Measurements from ENCODE around the gene GALNT7. TPM values are rescaled to one million over a fixed set of nuclear protein-coding genes. Genes with fewer than 3 reads are reported as not detected.
A peak's percentile ranks its signal among the peaks of the same experiment; 100 is the strongest.

Gene GALNT7
- total RNA-seq, 2 experiments from 2014 or later: 8.5 to 11.1 TPM

DNA sequence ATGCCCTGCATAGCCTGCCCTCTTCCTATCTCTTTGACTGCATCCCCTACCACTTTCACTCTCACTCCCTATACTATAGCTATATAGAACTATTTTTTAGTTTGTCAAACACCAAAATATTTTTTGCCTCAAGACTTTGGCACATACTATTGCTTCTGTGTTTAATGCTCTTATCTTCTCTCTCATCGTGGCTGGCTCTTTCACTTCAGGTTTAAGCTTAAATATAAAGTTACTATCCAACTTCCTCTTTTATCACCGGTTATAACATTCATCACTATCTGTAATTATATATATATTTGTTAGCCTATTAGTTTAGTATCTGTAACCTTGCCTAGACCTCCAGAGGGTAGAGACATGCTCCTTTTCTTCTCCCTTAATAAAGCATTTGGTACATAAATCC lies 177.0 kb downstream of the GALNT7 start:
- no peaks in the 10 kb centered on the region for H3K9me3 Mint-ChIP-seq
- CTCF ChIA-PET: interaction anchor here (0.6 to 1.3 kb wide), 2 partner anchors 22 to 106 kb away, joined by 3 to 4 read pairs; no protein-coding TSS in a partner anchor
- intact Hi-C loops (cut with micrococcal nuclease): no loop called here
- no peaks in the 10 kb centered on the region for H3K4me1 Mint-ChIP-seq (ENCODE audit: low read depth)
- DNase-seq: no peak
- peaks cover 16% of the 10 kb centered on the region for H3K27me3 Mint-ChIP-seq (ENCODE audit: low read depth)
- H3K27ac Mint-ChIP-seq: no peak overlapping the region
- no peaks in the 10 kb centered on the region for H3K36me3 Mint-ChIP-seq (ENCODE audit: low read depth)
- H3K4me3 Mint-ChIP-seq: no peak overlapping the region

DNA sequence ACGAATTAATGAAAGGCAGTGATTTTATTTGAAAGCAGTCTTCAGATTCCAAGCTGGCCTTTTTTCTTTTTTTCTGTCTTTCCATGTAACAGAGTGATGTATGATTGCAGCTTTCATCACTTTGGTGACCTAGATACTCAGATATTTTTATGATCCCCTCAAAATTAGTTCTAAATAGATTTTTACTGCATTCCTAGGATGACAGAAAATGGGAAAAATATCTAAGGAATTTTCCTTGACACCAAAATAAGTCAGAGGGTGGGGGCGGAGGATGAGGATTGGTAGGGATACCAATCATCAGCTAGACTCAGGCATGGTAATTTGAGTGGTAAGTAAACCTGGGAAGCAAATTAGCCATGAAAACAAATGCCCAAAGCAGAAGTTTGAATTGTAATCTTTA lies 177.5 kb downstream of the GALNT7 start:
- CTCF ChIA-PET: interaction anchor here (1.3 kb wide), 1 partner anchor 22 kb away, joined by 4 read pairs; no protein-coding TSS in a partner anchor
- Mint-ChIP-seq H3K4me3 (no peak overlapping the region), H3K27ac (no peak overlapping the region), H3K27me3 (ENCODE audit: low read depth) (peaks cover 13% of the 10 kb centered on the region), H3K4me1 (ENCODE audit: low read depth) (no peaks in the 10 kb centered on the region), H3K9me3 (no peaks in the 10 kb centered on the region), H3K36me3 (ENCODE audit: low read depth) (no peaks in the 10 kb centered on the region)
- intact Hi-C loops (cut with micrococcal nuclease): no loop called here
- no peak for DNase-seq

DNA sequence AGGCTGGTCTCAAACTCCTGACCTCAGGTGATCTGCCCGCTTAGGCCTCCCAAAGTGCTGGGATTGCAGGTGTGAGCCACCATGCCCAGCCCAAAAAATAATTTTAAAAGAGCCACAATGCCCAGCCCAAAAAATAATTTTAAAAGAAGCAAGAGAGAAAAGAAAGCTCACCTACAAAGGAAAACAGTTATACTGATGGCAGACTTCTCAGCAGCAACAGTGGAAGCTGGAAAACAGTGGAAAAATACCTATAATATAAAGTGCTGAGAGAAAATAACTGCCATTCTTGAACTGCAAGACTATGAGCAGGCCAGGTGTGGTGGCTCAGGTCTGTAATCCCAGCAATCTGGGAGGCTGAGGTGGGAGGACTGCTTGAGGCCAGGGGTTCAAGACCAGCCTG lies 178.9 kb downstream of the GALNT7 start:
- H3K36me3 Mint-ChIP-seq (ENCODE audit: low read depth): no peaks in the 10 kb centered on the region
- CTCF ChIA-PET: interaction anchor here (0.9 kb wide), 1 partner anchor 46 kb away, joined by 4 read pairs; no protein-coding TSS in a partner anchor
- no peaks in the 10 kb centered on the region for H3K4me1 Mint-ChIP-seq (ENCODE audit: low read depth)
- H3K4me3 Mint-ChIP-seq: no peak overlapping the region
- H3K9me3 Mint-ChIP-seq: no peaks in the 10 kb centered on the region
- H3K27me3 Mint-ChIP-seq (ENCODE audit: low read depth): peaks cover 8% of the 10 kb centered on the region
- no peak overlapping the region for H3K27ac Mint-ChIP-seq
- intact Hi-C loops (cut with micrococcal nuclease): no loop called here
- DNase-seq: no peak

DNA sequence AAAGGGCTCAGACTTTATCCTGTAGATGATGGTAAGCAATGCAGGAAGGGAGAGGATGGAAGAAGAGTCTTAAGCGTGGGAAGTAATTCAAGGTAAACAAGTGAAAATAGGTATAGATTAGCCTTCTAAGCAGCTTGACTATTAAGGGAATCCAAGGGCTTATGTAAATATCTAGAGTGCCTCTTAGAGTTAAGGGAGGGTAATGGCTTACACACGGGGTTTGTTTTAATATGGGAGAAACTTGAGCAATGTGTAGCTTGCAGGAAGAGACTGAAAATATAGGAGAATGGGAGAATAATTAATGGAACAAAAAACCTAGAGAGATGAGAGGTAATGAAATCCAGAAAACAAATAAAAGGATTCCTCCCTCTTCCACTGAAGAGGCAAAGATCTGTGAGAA lies 189.3 kb downstream of the GALNT7 start:
- intact Hi-C loops (cut with micrococcal nuclease): no loop called here
- H3K4me3 Mint-ChIP-seq: no peak overlapping the region
- H3K36me3 Mint-ChIP-seq (ENCODE audit: low read depth): no peaks in the 10 kb centered on the region
- CTCF ChIA-PET: no interaction called here
- H3K4me1 Mint-ChIP-seq (ENCODE audit: low read depth): no peaks in the 10 kb centered on the region
- H3K27ac Mint-ChIP-seq: no peak overlapping the region
- no peak for DNase-seq
- peaks cover 8% of the 10 kb centered on the region for H3K27me3 Mint-ChIP-seq (ENCODE audit: low read depth)
- H3K9me3 Mint-ChIP-seq: no peaks in the 10 kb centered on the region

DNA sequence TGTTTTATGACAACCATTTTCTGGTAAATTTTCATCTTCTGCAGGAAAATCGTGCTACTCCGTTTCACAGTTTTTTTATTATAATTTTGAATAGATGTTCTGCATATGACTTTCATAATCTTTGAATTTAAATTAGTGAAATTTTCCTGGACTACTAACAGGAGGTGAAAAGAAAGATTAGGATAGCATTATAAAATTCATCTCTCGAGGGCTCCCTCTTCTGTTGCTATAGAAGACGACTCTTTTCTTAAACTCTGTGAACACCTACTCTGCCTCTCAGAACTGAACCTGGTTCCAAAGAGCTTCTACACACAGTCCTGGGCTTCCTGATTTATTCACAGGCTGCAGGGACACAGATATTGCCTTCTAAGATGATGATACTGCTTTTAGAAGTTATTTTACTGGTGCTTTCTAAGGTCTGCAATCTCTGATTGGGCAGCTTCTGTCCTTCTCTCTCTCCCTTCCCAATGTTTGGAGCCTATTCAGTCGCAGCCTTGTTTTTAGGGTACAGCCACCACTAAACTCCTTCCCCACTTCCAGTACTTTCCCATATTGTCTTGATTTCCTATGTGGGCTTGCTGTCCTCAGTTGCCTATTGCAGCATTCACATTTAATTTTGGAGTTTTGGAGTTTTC lies 192.1 kb downstream of the GALNT7 start:
- Mint-ChIP-seq H3K9me3 (no peaks in the 10 kb centered on the region), H3K27me3 (ENCODE audit: low read depth) (peaks cover 8% of the 10 kb centered on the region), H3K27ac (no peak overlapping the region), H3K36me3 (ENCODE audit: low read depth) (no peaks in the 10 kb centered on the region), H3K4me1 (ENCODE audit: low read depth) (peaks cover 5% of the 10 kb centered on the region), H3K4me3 (no peak overlapping the region)
- no peak for DNase-seq
- CTCF ChIA-PET: interaction anchor here (0.6 to 1.1 kb wide), 4 partner anchors 17 to 27 kb away, joined by 3 read pairs; partner anchors contain the start of gene HMGB2
- intact Hi-C loops (cut with micrococcal nuclease): loop anchor here (1.0 kb wide), 1 partner anchor 72 kb away; no protein-coding TSS in a partner anchor

DNA sequence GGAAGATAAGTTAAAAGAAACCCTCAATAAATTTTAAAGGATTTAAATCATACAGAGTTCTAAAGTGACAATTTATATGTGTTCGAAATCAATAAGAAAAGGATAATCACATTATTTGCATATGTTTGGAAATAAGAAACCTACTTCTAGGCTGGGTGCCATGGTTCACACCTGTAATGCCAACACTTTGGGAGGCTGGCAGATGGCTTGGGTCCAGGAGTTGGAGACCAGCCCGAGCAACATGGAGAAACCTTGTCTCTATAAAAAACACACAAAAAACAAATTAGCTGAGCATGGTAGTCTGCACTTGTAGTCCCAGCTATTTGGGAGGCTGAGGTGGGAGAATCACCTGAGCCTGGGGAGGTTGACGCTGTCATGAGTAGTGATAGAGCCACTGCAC lies 194.1 kb downstream of the GALNT7 start:
- intact Hi-C loops (cut with micrococcal nuclease): no loop called here
- no peaks in the 10 kb centered on the region for H3K9me3 Mint-ChIP-seq

GRCh38 chr4:173365359-173365996 lies 196.9 kb downstream of the GALNT7 start:
- no peaks in the 10 kb centered on the region for H3K9me3 Mint-ChIP-seq
- DNase-seq: no peak
- H3K4me3 Mint-ChIP-seq: no peak overlapping the region
- peaks cover 18% of the 10 kb centered on the region for H3K4me1 Mint-ChIP-seq (ENCODE audit: low read depth)
- CTCF ChIA-PET: interaction anchor here (0.7 to 1.7 kb wide), 2 partner anchors 35 to 46 kb away, joined by 3 to 5 read pairs; no protein-coding TSS in a partner anchor
- H3K27ac Mint-ChIP-seq: no peak overlapping the region
- no peaks in the 10 kb centered on the region for H3K36me3 Mint-ChIP-seq (ENCODE audit: low read depth)
- peaks cover 2% of the 10 kb centered on the region for H3K27me3 Mint-ChIP-seq (ENCODE audit: low read depth)
- intact Hi-C loops (cut with micrococcal nuclease): no loop called here

More for the DNA sequence above, 194.1 kb downstream of the GALNT7 start:
- peaks cover 8% of the 10 kb centered on the region for H3K27me3 Mint-ChIP-seq (ENCODE audit: low read depth)
- no peak overlapping the region for H3K4me3 Mint-ChIP-seq
- peaks cover 12% of the 10 kb centered on the region for H3K4me1 Mint-ChIP-seq (ENCODE audit: low read depth)
- no peak for DNase-seq
- no peak overlapping the region for H3K27ac Mint-ChIP-seq
- CTCF ChIA-PET: no interaction called here
- no peaks in the 10 kb centered on the region for H3K36me3 Mint-ChIP-seq (ENCODE audit: low read depth)

DNA sequence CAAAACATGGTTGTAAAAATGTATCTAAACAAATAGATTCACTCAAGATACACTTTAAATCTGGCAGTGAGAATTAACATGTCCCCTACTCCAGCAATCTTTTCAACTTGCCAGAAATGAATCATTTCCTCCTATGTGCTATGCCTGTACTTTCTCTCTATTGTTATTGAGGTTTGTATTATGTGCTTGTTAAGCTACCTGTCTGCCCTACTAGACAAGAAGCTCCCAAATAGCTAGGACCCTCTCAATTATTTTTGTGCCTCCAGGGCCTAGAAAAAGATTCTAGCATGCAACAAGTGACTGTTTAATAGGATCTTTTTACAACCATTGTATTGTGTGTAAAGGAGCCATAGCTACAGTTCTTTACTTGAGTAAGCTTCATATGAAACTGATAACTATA lies 198.7 kb downstream of the GALNT7 start:
- Mint-ChIP-seq H3K27ac (no peak overlapping the region), H3K9me3 (no peaks in the 10 kb centered on the region), H3K4me3 (no peak overlapping the region), H3K36me3 (ENCODE audit: low read depth) (no peaks in the 10 kb centered on the region), H3K4me1 (ENCODE audit: low read depth) (peaks cover 18% of the 10 kb centered on the region), H3K27me3 (ENCODE audit: low read depth) (peaks cover 9% of the 10 kb centered on the region)
- intact Hi-C loops (cut with micrococcal nuclease): no loop called here
- no peak for DNase-seq
- CTCF ChIA-PET: interaction anchor here (0.8 to 1.2 kb wide), 4 partner anchors 30 to 103 kb away, joined by 3 to 6 read pairs (median 3); no protein-coding TSS in a partner anchor

GRCh38 chr4:173367946-173368345 lies 199.3 kb downstream of the GALNT7 start:
- Mint-ChIP-seq H3K9me3 (no peaks in the 10 kb centered on the region), H3K36me3 (ENCODE audit: low read depth) (no peaks in the 10 kb centered on the region), H3K4me3 (no peak overlapping the region), H3K4me1 (ENCODE audit: low read depth) (peaks cover 19% of the 10 kb centered on the region), H3K27ac (no peak overlapping the region), H3K27me3 (ENCODE audit: low read depth) (peaks cover 14% of the 10 kb centered on the region)
- DNase-seq: no peak
- CTCF ChIA-PET: interaction anchor here (0.9 to 1.2 kb wide), 3 partner anchors 22 to 67 kb away, joined by 3 to 6 read pairs (median 4); no protein-coding TSS in a partner anchor
- intact Hi-C loops (cut with micrococcal nuclease): no loop called here

GRCh38 chr4:173370130-173370476 lies 201.5 kb downstream of the GALNT7 start:
- peaks cover 5% of the 10 kb centered on the region for H3K36me3 Mint-ChIP-seq (ENCODE audit: low read depth)
- intact Hi-C loops (cut with micrococcal nuclease): loop anchor here (1.0 to 5.0 kb wide), 6 partner anchors 36 to 201 kb away; partner anchors contain the start of gene HMGB2
- peaks cover 20% of the 10 kb centered on the region for H3K27me3 Mint-ChIP-seq (ENCODE audit: low read depth)
- H3K4me1 Mint-ChIP-seq (ENCODE audit: low read depth): peaks cover 22% of the 10 kb centered on the region
- no peaks in the 10 kb centered on the region for H3K9me3 Mint-ChIP-seq
- H3K4me3 Mint-ChIP-seq: peak overlapping the region; percentile 99
- H3K27ac Mint-ChIP-seq: peak overlapping the region; percentile 99
- peak; percentile 63 for DNase-seq
- CTCF ChIA-PET: interaction anchor here (1.1 to 4.2 kb wide), 2 partner anchors 36 to 68 kb away, joined by 3 to 22 read pairs; partner anchors contain the start of gene HMGB2

GRCh38 chr4:173370477-173371291 lies 202.1 kb downstream of the GALNT7 start, which contains the start of gene SAP30:
SAP30 (plus strand) TSS chr4:173370954; CDS start chr4:173371183, 229 bp downstream.
- intact Hi-C loops (cut with micrococcal nuclease): loop anchor here (1.0 to 5.0 kb wide), 7 partner anchors 36 to 201 kb away; partner anchors contain the start of gene HMGB2
- no peaks in the 10 kb centered on the region for H3K9me3 Mint-ChIP-seq
- H3K27me3 Mint-ChIP-seq (ENCODE audit: low read depth): peaks cover 20% of the 10 kb centered on the region
- H3K27ac Mint-ChIP-seq: peak within 1 kb of the TSS; percentile 99
- CTCF ChIA-PET: interaction anchor here (2.3 to 4.2 kb wide), 2 partner anchors 37 to 50 kb away, joined by 8 to 22 read pairs; partner anchors contain the start of gene HMGB2
- peaks cover 18% of the 10 kb centered on the region for H3K4me1 Mint-ChIP-seq (ENCODE audit: low read depth)
- H3K36me3 Mint-ChIP-seq (ENCODE audit: low read depth): peaks cover 5% of the 10 kb centered on the region
- peak; percentile 98 for DNase-seq
- H3K4me3 Mint-ChIP-seq: peak within 1 kb of the TSS; percentile 99
